Testis (tissue), 3 donors: ENCODE measurements around the gene PCSK5. TPM values are rescaled to one million over a fixed set of nuclear protein-coding genes. Genes with fewer than 3 reads are reported as not detected.

Source experiments
- DNase-seq: peaks from one replicate; pipeline ENCODE4 v3.0.0-alpha.2; 2019
- H3K27ac ChIP-seq, 2 donors: fragments of 200-600 bp; sonication (generic); one replicate each; pipeline ENCODE4 v1.5.1; 2019
- H3K27me3 ChIP-seq: fragments of 200-600 bp; sonication (generic); one replicate; pipeline ENCODE4 v1.5.1; 2019
- H3K36me3 ChIP-seq: fragments of 200-600 bp; sonication (generic); one replicate; pipeline ENCODE4 v1.5.1; 2017; ENCODE audit warnings: low read depth; ENCODE audit errors: missing control alignments
- H3K4me1 ChIP-seq: fragments of 200-600 bp; sonication (generic); one replicate; pipeline ENCODE4 v1.5.1; 2019
- H3K4me3 ChIP-seq, 2 donors: fragments of 200-600 bp; sonication (generic); one replicate each; pipeline ENCODE4 v1.5.1; 2017 to 2019
- H3K9me3 ChIP-seq: fragments of 200-600 bp; sonication (generic); one replicate; pipeline ENCODE4 v1.5.1; 2017
- POLR2A ChIP-seq: fragments of 450-650 bp; IDR thresholded peaks from one replicate; pipeline ENCODE4 v1.6.1; 2017; ENCODE audit warnings: antibody characterized with exemption, mild to moderate bottlenecking, moderate library complexity
- WGBS, 2 donors: methylation state at CpG; one replicate each; pipeline ENCODE4 v1.1.5; 2018; 5-methylcytosine and 5-hydroxymethylcytosine counted together
- intact Hi-C: fragments of 100-400 bp; cut with DNase I; formaldehyde crosslinking; loops from one replicate; pipeline ENCODE4 v1.15.1; 2023; ENCODE audit warnings: low total_unique reads
- polyA plus RNA-seq: library from polyadenylated mRNA; stranded (reverse); fragments of 350-450 nt; fragmentation: Illumina TruSeq; extraction: RNeasy Lipid Tissue Mini Kit (QIAGEN cat#74804); gene quantifications from one replicate; pipeline ENCODE4 v1.2.3, GENCODE V29; 2014; ENCODE audit warnings: low read depth, low replicate concordance; ENCODE audit not compliant: insufficient read depth
- total RNA-seq, 2 donors: library from RNA; depleted of rRNA; stranded (reverse); fragments of >200 nt; gene quantifications; one replicate each; pipeline ENCODE4 v1.2.3, GENCODE V29; 2016
- TF ChIP-seq, protein P1 (sequence below), 3 experiments: fragments of 450-650 bp in 2 of 3; fragments of 200-600 bp in 1 of 3; sonication (generic) in 1 of 3; IDR thresholded peaks; one replicate each; pipeline ENCODE4 v1.5.1; 2016 to 2019; ENCODE audit warnings: antibody characterized with exemption in 3 of 3, mild to moderate bottlenecking in 2 of 3, moderate library complexity in 1 of 3

The PCSK5 gene
- total and polyA plus RNA-seq, 3 donors from 2014 or later: 9.4 to 50.6 (median 27.5) TPM

DNA sequence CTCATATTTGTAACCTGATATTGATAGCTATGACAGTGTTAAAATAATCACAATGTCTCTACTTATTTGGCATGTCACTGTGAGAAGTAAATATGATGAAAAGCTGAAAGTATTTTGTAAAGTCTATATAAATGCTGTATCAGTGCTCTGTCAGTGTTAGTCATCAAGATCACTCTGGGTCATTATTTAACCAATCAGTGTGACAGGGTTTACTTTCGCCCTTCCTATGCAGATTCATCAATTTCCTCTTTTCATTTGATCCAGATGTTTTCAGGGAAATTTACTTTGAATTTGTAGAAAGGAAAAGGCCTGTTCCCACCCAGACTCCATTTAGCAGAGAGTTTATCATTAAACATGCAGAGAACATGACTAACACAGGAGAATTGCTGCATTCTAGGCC is 9.9 kb upstream of the PCSK5 start:
- Histone ChIP-seq H3K4me1 (no peaks in the 10 kb centered on the region), H3K27me3 (no peaks in the 10 kb centered on the region), H3K4me3 (no peak overlapping the region), H3K27ac (no peak overlapping the region), H3K36me3 (no peaks in the 10 kb centered on the region), H3K9me3 (no peaks in the 10 kb centered on the region)
- DNase-seq: no peak
- WGBS, 2 donors: 88 to 90% methylated on average over 1 of the region's 1 CpG
- TF ChIP-seq, protein P1, sequence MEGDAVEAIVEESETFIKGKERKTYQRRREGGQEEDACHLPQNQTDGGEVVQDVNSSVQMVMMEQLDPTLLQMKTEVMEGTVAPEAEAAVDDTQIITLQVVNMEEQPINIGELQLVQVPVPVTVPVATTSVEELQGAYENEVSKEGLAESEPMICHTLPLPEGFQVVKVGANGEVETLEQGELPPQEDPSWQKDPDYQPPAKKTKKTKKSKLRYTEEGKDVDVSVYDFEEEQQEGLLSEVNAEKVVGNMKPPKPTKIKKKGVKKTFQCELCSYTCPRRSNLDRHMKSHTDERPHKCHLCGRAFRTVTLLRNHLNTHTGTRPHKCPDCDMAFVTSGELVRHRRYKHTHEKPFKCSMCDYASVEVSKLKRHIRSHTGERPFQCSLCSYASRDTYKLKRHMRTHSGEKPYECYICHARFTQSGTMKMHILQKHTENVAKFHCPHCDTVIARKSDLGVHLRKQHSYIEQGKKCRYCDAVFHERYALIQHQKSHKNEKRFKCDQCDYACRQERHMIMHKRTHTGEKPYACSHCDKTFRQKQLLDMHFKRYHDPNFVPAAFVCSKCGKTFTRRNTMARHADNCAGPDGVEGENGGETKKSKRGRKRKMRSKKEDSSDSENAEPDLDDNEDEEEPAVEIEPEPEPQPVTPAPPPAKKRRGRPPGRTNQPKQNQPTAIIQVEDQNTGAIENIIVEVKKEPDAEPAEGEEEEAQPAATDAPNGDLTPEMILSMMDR (IDR thresholded peaks at IDR 0.05): no peak
- no peak for TF ChIP-seq POLR2A
- intact Hi-C loops: no loop called here

DNA sequence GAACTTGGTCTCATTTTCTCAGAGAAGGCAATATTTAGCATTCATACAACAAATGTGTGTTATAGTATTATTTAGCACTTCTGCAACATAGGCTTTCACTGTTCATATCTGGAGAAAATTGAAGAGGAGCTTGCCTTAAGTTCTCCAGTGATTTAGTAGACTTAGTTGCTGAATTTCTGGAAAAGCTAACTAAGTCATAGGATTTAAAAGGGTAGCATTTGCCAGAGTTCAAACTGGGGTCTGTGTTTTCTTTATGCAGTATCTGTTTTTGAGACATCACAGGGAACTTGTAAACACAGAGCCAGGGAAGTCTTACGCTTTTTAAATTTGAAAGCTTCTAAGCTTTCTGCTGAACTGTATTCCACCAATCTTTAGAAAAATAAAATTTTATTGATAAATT is 8.7 kb upstream of the PCSK5 start:
- Histone ChIP-seq H3K27ac (no peak overlapping the region), H3K36me3 (no peaks in the 10 kb centered on the region), H3K27me3 (no peaks in the 10 kb centered on the region), H3K9me3 (no peaks in the 10 kb centered on the region), H3K4me1 (no peaks in the 10 kb centered on the region), H3K4me3 (no peak overlapping the region)
- intact Hi-C loops: no loop called here
- TF ChIP-seq, protein P1 (IDR thresholded peaks at IDR 0.05): no peak
- no peak for TF ChIP-seq POLR2A
- WGBS, 2 donors: 64 to 79% methylated on average over 1 of the region's 1 CpG
- no peak for DNase-seq

DNA sequence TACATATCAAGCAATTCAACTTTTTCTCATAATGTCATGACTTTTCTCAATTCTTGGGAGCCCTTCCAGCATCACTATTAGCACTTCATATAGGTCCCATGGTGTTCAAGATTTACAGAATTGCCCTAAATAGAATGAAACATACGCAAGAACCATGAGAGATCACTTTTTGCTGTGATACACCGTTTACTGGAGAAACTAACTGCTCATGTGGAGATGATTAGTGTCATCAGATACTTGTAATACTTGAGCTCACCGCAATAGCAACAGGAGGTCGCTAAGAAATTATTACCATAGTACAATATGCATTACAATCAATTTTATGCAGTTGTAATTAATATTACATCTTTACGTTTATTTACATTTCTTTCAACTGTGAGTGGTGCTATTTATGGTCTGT is 4.8 kb upstream of the PCSK5 start:
- DNase-seq: no peak
- TF ChIP-seq POLR2A: no peak
- TF ChIP-seq, protein P1 (IDR thresholded peaks at IDR 0.05): no peak
- intact Hi-C loops: no loop called here
- 90 to 94% methylated on average over 5 of the region's 5 CpGs for WGBS, 2 donors
- peaks cover 7% of the 10 kb centered on the region for H3K4me1 ChIP-seq
- no peaks in the 10 kb centered on the region for H3K9me3 ChIP-seq
- no peak overlapping the region for H3K4me3 ChIP-seq
- no peaks in the 10 kb centered on the region for H3K36me3 ChIP-seq
- no peaks in the 10 kb centered on the region for H3K27me3 ChIP-seq
- no peak overlapping the region for H3K27ac ChIP-seq

DNA sequence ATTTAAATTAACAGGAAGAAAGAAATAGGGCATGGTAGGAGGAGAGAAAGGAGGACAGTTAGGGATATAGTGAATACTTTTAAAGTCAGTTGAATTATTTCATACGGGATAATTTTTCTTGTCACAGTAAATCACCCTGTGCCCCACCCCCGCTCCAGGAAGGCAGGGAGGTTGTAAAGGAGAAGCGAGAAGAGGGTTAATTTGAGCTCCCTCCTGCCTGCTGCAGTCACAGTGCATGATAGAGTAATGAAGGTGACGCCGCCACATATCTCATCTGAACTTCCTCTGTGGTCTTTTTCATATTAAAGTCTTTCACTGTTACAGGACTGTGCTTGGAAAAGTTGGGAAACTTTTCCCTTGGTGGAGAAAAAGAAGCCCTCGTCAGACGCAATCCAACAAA is 896 bp upstream of the PCSK5 start:
- peak overlapping the region; percentile 83 to 95 for H3K4me3 ChIP-seq
- no peak for TF ChIP-seq POLR2A
- TF ChIP-seq, protein P1 (IDR thresholded peaks at IDR 0.05): no peak
- WGBS, 2 donors: 1 to 3% methylated on average over 7 of the region's 7 CpGs
- H3K36me3 ChIP-seq: no peaks in the 10 kb centered on the region
- peak overlapping the region; percentile 89 to 92 for H3K27ac ChIP-seq
- intact Hi-C loops: no loop called here
- peaks cover 21% of the 10 kb centered on the region for H3K4me1 ChIP-seq
- H3K9me3 ChIP-seq: no peaks in the 10 kb centered on the region
- peak; percentile 31 for DNase-seq
- no peaks in the 10 kb centered on the region for H3K27me3 ChIP-seq

DNA sequence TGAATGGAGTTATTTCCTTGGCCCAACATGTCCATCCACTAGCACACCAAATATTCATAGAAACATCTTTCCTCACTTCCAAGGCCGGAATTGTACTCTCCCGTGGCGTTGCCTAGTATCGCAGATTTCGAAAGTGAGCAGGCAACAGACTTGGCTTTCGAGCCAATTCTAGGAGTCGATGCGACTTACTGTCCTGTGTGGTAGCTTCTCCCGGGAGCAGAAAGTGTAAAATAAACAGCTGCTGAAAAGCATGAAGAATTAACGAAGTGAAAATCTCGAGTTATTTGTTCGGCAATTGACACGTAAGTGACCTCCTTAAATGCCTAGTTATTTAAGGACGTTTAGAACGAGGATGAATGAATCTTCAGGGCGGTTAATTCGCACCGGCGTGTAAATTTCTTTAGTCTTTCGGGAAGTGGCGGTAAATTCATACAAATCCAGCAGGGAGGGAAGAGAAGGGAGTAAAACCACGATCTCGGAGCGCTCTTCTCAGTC is 449 bp upstream of the PCSK5 start:
- TF ChIP-seq, protein P1 (IDR thresholded peaks at IDR 0.05): no peak
- TF ChIP-seq POLR2A: no peak
- H3K4me3 ChIP-seq: peak overlapping the region; percentile 83 to 95
- H3K9me3 ChIP-seq: no peaks in the 10 kb centered on the region
- peak overlapping the region; percentile 89 to 92 for H3K27ac ChIP-seq
- intact Hi-C loops: no loop called here
- WGBS, 2 donors: 0 to 1% methylated on average over 24 of the region's 24 CpGs
- no peaks in the 10 kb centered on the region for H3K36me3 ChIP-seq
- H3K4me1 ChIP-seq: peaks cover 25% of the 10 kb centered on the region
- DNase-seq: peak; percentile 70
- H3K27me3 ChIP-seq: no peaks in the 10 kb centered on the region
